H1 (cell line): ENCODE results near the gene ACTL8. TPM values are rescaled to one million over a fixed set of nuclear protein-coding genes. Genes with fewer than 3 reads are reported as not detected.

ENCODE experiments used
- CTCF ChIA-PET: fragments of 300-600 bp; sonication (Branson Sonifier 250); formaldehyde crosslinking; loops from one replicate; lab custom pipeline; 2021; ENCODE audit not compliant: partially characterized antibody; lab: Charles Lee
- POLR2A ChIA-PET: fragments of 300-600 bp; sonication (Branson Sonifier 250); formaldehyde crosslinking; loops from one replicate; lab custom pipeline; 2021; ENCODE audit warnings: inconsistent platforms; ENCODE audit not compliant: partially characterized antibody; lab: Charles Lee
- DNase-seq, 2 experiments: peaks; one replicate each; pipeline versions ENCODE4 v3.0.0 to v3.0.0-alpha.2; 2010 to 2022; ENCODE audit warnings: low spot score in 2 of 2, low read depth in 1 of 2, mixed read lengths in 1 of 2
- FAIRE-seq: peaks from 2 replicates; lab custom pipeline; 2011; peaks lifted over from hg19 to GRCh38; lab: Jason Lieb, UNC
- H2AFZ ChIP-seq: 2 replicates; pipeline ENCODE4 v1.8.1; 2012; ENCODE audit warnings: low read length, inconsistent platforms
- H2AK5ac ChIP-seq: 2 replicates; pipeline ENCODE4 v1.6.1; 2013; ENCODE audit warnings: low read depth, low read length
- H2BK120ac ChIP-seq: replicated peaks from 2 replicates; pipeline ENCODE3; 2013; ENCODE audit warnings: low read depth, low read length, inconsistent platforms
- H2BK12ac ChIP-seq: 2 replicates; pipeline ENCODE4 v1.6.1; 2013; ENCODE audit warnings: low read depth, low read length
- H2BK15ac ChIP-seq: 2 replicates; pipeline ENCODE4 v1.6.1; 2013; ENCODE audit warnings: low read length
- H2BK20ac ChIP-seq: 2 replicates; pipeline ENCODE4 v1.6.1; 2013; ENCODE audit warnings: low read length
- H2BK5ac ChIP-seq: 2 replicates; pipeline ENCODE4 v1.6.1; 2013; ENCODE audit warnings: low read depth, low read length
- H3K14ac ChIP-seq: 2 replicates; pipeline ENCODE4 v1.6.1; 2013; ENCODE audit warnings: inconsistent platforms; ENCODE audit not compliant: insufficient read length
- H3K18ac ChIP-seq: 2 replicates; pipeline ENCODE4 v1.6.1; 2013; ENCODE audit warnings: low read length; ENCODE audit errors: extremely low read depth
- H3K23ac ChIP-seq: 2 replicates; pipeline ENCODE4 v1.6.1; 2013; ENCODE audit warnings: inconsistent platforms; ENCODE audit not compliant: insufficient read length
- H3K23me2 ChIP-seq: 2 replicates; pipeline ENCODE4 v1.6.1; 2013; ENCODE audit warnings: low read depth, low read length
- H3K27ac ChIP-seq: 2 replicates; pipeline ENCODE4 v1.6.1; 2011; ENCODE audit warnings: low read depth, low read length, inconsistent platforms
- H3K27me3 ChIP-seq, 4 experiments: replicated peaks in 1 of 4; 1 replicate in 1 of 4; 2 replicates in 3 of 4; pipeline versions ENCODE4 v1.6.1 to v1.8.1; 2011 to 2013; ENCODE audit warnings: low read length in 3 of 4, mild to moderate bottlenecking in 3 of 4, inconsistent platforms in 2 of 4, mixed read lengths in 2 of 4, moderate library complexity in 1 of 4; ENCODE audit not compliant: control insufficient read depth in 3 of 4, insufficient read depth in 3 of 4; ENCODE audit errors: extremely low read depth in 1 of 4
- H3K36me3 ChIP-seq, 4 experiments: 2 replicates each; pipeline versions ENCODE4 v1.6.1 to v1.8.1; 2011 to 2013; ENCODE audit warnings: mild to moderate bottlenecking in 4 of 4, low read length in 3 of 4, moderate library complexity in 2 of 4, control low read depth in 1 of 4, inconsistent platforms in 1 of 4; ENCODE audit not compliant: insufficient read depth in 4 of 4, control insufficient read depth in 2 of 4
- H3K4ac ChIP-seq: replicated peaks from 2 replicates; pipeline ENCODE3; 2013; ENCODE audit warnings: low read length, low read depth, mixed read lengths, inconsistent platforms; ENCODE audit not compliant: insufficient read length
- H3K4me1 ChIP-seq, 4 experiments: replicated peaks in 1 of 4; 1 replicate in 1 of 4; 2 replicates in 3 of 4; pipeline versions ENCODE4 v1.6.1 to v1.8.1; 2011 to 2013; ENCODE audit warnings: low read length in 3 of 4, inconsistent platforms in 2 of 4, mixed read lengths in 1 of 4; ENCODE audit not compliant: insufficient read depth in 4 of 4, control insufficient read depth in 3 of 4
- H3K4me2 ChIP-seq, 2 experiments: 2 replicates each; pipeline versions ENCODE4 v1.6.1 to v1.8.1; 2011 to 2013; ENCODE audit warnings: low read depth in 2 of 2, low read length in 2 of 2, control low read depth in 1 of 2, inconsistent platforms in 1 of 2, mild to moderate bottlenecking in 1 of 2; ENCODE audit not compliant: insufficient read depth in 1 of 2
- H3K4me3 ChIP-seq, 4 experiments: fragments of 200-600, 300-600 bp in 1 of 4; sonication (generic), shearing (Covaris generic), sonication (Bioruptor Twin) in 1 of 4; 2 replicates each; pipeline versions ENCODE4 v1.5.1 to v1.8.1; 2011 to 2016; ENCODE audit warnings: low read length in 4 of 4, low read depth in 3 of 4, control low read depth in 2 of 4, inconsistent platforms in 2 of 4, mild to moderate bottlenecking in 2 of 4, mixed read lengths in 1 of 4, moderate library complexity in 1 of 4; ENCODE audit not compliant: insufficient read depth in 2 of 4; ENCODE audit errors: extremely low read depth in 1 of 4
- H3K56ac ChIP-seq: replicated peaks from 2 replicates; pipeline ENCODE3; 2013; ENCODE audit warnings: low read depth, mild to moderate bottlenecking, mixed read lengths, low read length, inconsistent platforms; ENCODE audit not compliant: insufficient read length
- H3K79me1 ChIP-seq: 2 replicates; pipeline ENCODE4 v1.6.1; 2013; ENCODE audit warnings: low read depth, low read length, control low read depth
- H3K79me2 ChIP-seq, 2 experiments: 2 replicates each; pipeline versions ENCODE4 v1.6.1 to v1.8.1; 2012 to 2013; ENCODE audit warnings: low read length in 2 of 2, mild to moderate bottlenecking in 2 of 2, inconsistent platforms in 1 of 2; ENCODE audit not compliant: insufficient read depth in 2 of 2, control insufficient read depth in 1 of 2
- H3K9ac ChIP-seq, 4 experiments: replicated peaks in 1 of 4; 1 replicate in 1 of 4; 2 replicates in 3 of 4; pipeline versions ENCODE4 v1.6.1 to v1.8.1; 2011 to 2013; ENCODE audit warnings: low read depth in 3 of 4, low read length in 3 of 4, control low read depth in 2 of 4, mild to moderate bottlenecking in 2 of 4, moderate library complexity in 2 of 4, inconsistent platforms in 1 of 4; ENCODE audit errors: extremely low read depth in 1 of 4
- H3K9me3 ChIP-seq, 2 experiments: 2 replicates each; pipeline versions ENCODE4 v1.6.1 to v1.8.1; 2012 to 2013; ENCODE audit warnings: mild to moderate bottlenecking in 2 of 2, moderate library complexity in 2 of 2, control low read depth in 1 of 2, inconsistent platforms in 1 of 2, low read depth in 1 of 2, low read length in 1 of 2, mixed read lengths in 1 of 2; ENCODE audit not compliant: insufficient read depth in 2 of 2
- H4K20me1 ChIP-seq, 2 experiments: replicated peaks in 1 of 2; 2 replicates each; pipeline versions ENCODE3 to v1.8.1; 2011 to 2013; ENCODE audit warnings: inconsistent platforms in 2 of 2, low read length in 2 of 2, mild to moderate bottlenecking in 1 of 2; ENCODE audit not compliant: insufficient read depth in 2 of 2, control insufficient read depth in 1 of 2
- H4K5ac ChIP-seq: 2 replicates; pipeline ENCODE4 v1.6.1; 2013; ENCODE audit warnings: low read length, low read depth, mixed read lengths, inconsistent platforms; ENCODE audit not compliant: insufficient read length
- H4K8ac ChIP-seq: 2 replicates; pipeline ENCODE4 v1.8.0; 2013; ENCODE audit warnings: mild to moderate bottlenecking, moderate library complexity, low read length, inconsistent platforms; ENCODE audit not compliant: insufficient read depth; ENCODE audit errors: extremely low read depth
- H4K91ac ChIP-seq: replicated peaks from 2 replicates; pipeline ENCODE3; 2013; ENCODE audit warnings: low read length, mixed read lengths, inconsistent platforms; ENCODE audit not compliant: insufficient read length
- ATF3 ChIP-seq: IDR thresholded peaks from 2 replicates; pipeline ENCODE4 v1.6.1; 2011; ENCODE audit warnings: low read depth, mild to moderate bottlenecking, low read length; ENCODE audit not compliant: insufficient read depth
- WGBS, 2 experiments: shearing (Covaris generic) in 1 of 2; methylation state at CpG; one replicate each; pipeline versions ENCODE4 v1.1.6 to v1.1.7; 2013 to 2015; ENCODE audit warnings: low lambda C conversion rate in 2 of 2, mixed read lengths in 2 of 2, inconsistent platforms in 1 of 2, low coverage in 1 of 2, missing lambda C conversion rate in 1 of 2; ENCODE audit not compliant: insufficient replicate concordance in 2 of 2, insufficient coverage in 1 of 2, insufficient read length in 1 of 2; ENCODE audit errors: extremely low coverage in 1 of 2, missing lambda C conversion rate in 1 of 2; 5-methylcytosine and 5-hydroxymethylcytosine counted together
- polyA plus RNA-seq, 7 experiments: library from polyadenylated mRNA; depleted of rRNA in 3 of 7; stranded (reverse) in 5 of 7; unstranded in 2 of 7; fragments of >200 nt in 5 of 7; fragments of 200-250 nt in 2 of 7; gene quantifications; 1 replicate in 5 of 7; 2 replicates in 1 of 7; 4 replicates in 1 of 7; pipeline versions ENCODE4 v1.2.1 to v1.2.3, GENCODE V29; 2011 to 2013; ENCODE audit warnings: missing spikeins in 2 of 7, mixed read lengths in 2 of 7
- total RNA-seq: library from RNA; stranded (reverse); fragmentation: NEBNext Ultra II Directional; extraction: Animal tissue kit (Norgen Biotek cat#: 25700); gene quantifications from 2 replicates; pipeline ENCODE4 v1.2.1, GENCODE V29; 2021

ACTL8 gene
- total and polyA plus RNA-seq, 2 of the 8 experiments (the other 6 are each of a cell fraction or from before 2014, with no cell fraction given) = 0.33 to 0.47 TPM

- Histone ChIP-seq H3K18ac (no peak overlapping the region), H3K23ac (no peak overlapping the region), H3K4me2 (no peak overlapping the region), H3K4ac (no peak overlapping the region), H3K27me3 (no peaks in the 10 kb centered on the region), H3K79me2 (no peaks in the 10 kb centered on the region), H2BK20ac (no peak overlapping the region), H2BK12ac (no peak overlapping the region), H3K23me2 (no peaks in the 10 kb centered on the region), H2AK5ac (no peak overlapping the region), H2AFZ (no peak overlapping the region), H3K9ac (no peak overlapping the region)
- 80% methylated on average over 6 of the region's 6 CpGs; no CpG with 5 or more reads in 1 of the 2 experiments for WGBS, 2 experiments
- TF ChIP-seq ATF3 = no peak
- TF ChIP-seq, all 59 proteins: peak for 0
- ChIA-PET POLR2A (no interaction called here), CTCF (interaction anchor here (0.6 to 2.2 kb wide), 5 partner anchors 13 to 767 kb away, joined by 3 to 8 read pairs (median 3); no protein-coding TSS in a partner anchor)
- H3K4me3 ChIP-seq = no peak overlapping the region
- H3K4me1 ChIP-seq = no peaks in the 10 kb centered on the region
- H3K14ac ChIP-seq = no peak overlapping the region
- no peak overlapping the region for H2BK120ac ChIP-seq
- no peaks in the 10 kb centered on the region for H4K20me1 ChIP-seq
- FAIRE-seq (no peak), DNase-seq (no peak)
- H3K36me3 ChIP-seq = no peaks in the 10 kb centered on the region
- peaks cover 3 to 6% of the 10 kb centered on the region in 2 experiments; a peak in 1 of 4 replicates for H3K9me3 ChIP-seq
- H3K56ac ChIP-seq = no peak overlapping the region
- H4K5ac ChIP-seq = no peak overlapping the region
- no peak overlapping the region for H2BK5ac ChIP-seq
- H4K91ac ChIP-seq = no peak overlapping the region
- H2BK15ac ChIP-seq = no peak overlapping the region
- no peak overlapping the region for H4K8ac ChIP-seq
- no peaks in the 10 kb centered on the region for H3K79me1 ChIP-seq
- no peak overlapping the region for H3K27ac ChIP-seq
These were observed 53.7 kb downstream of the ACTL8 start for GRCh38 chr1:17808816-17809215.
